Stomach (tissue), 4 donors: ENCODE results near the gene ADM.

Experiments
- CTCF ChIP-seq, 7 experiments: fragments of 450-650 bp in 4 of 7; fragments of 200-600 bp in 3 of 7; sonication (generic) in 3 of 7; IDR thresholded peaks; one replicate each; pipeline ENCODE4 v1.5.1; 2016 to 2019; ENCODE audit warnings: antibody characterized with exemption in 7 of 7, control low read depth in 2 of 7, mild to moderate bottlenecking in 1 of 7
- POLR2A ChIP-seq, 4 donors: fragments of 450-650 bp; IDR thresholded peaks; one replicate each; pipeline ENCODE4 v1.6.1; 2016; ENCODE audit warnings: antibody characterized with exemption in 4 of 4, control low read depth in 2 of 4, mild to moderate bottlenecking in 1 of 4, moderate library complexity in 1 of 4

- TF ChIP-seq POLR2A (IDR thresholded peaks at IDR 0.05) (no peak), CTCF (IDR thresholded peaks at IDR 0.05) (no peak)
Observed at GRCh38 chr11:10329356-10329755, 24.5 kb downstream of the ADM start.
